Endothelial cell of umbilical vein (primary cell): Measurements from ENCODE around the gene RGS19.

Experiments used
- POLR2A ChIP-seq: IDR thresholded peaks from 2 replicates; pipeline ENCODE4 v1.6.1; 2012; ENCODE audit warnings: low read depth, mild to moderate bottlenecking, control low read depth, low read length
- TF ChIP-seq, protein P1 (sequence below), 2 donors: IDR thresholded peaks; 1 replicate in 1 of 2; 2 replicates in 1 of 2; pipeline ENCODE4 v1.5.1; 2011; ENCODE audit warnings: low read length in 2 of 2, mild to moderate bottlenecking in 2 of 2, moderate library complexity in 2 of 2, control low read depth in 1 of 2, inconsistent platforms in 1 of 2, low read depth in 1 of 2; ENCODE audit not compliant: insufficient read depth in 1 of 2; ENCODE audit errors: extremely low read depth in 1 of 2

DNA sequence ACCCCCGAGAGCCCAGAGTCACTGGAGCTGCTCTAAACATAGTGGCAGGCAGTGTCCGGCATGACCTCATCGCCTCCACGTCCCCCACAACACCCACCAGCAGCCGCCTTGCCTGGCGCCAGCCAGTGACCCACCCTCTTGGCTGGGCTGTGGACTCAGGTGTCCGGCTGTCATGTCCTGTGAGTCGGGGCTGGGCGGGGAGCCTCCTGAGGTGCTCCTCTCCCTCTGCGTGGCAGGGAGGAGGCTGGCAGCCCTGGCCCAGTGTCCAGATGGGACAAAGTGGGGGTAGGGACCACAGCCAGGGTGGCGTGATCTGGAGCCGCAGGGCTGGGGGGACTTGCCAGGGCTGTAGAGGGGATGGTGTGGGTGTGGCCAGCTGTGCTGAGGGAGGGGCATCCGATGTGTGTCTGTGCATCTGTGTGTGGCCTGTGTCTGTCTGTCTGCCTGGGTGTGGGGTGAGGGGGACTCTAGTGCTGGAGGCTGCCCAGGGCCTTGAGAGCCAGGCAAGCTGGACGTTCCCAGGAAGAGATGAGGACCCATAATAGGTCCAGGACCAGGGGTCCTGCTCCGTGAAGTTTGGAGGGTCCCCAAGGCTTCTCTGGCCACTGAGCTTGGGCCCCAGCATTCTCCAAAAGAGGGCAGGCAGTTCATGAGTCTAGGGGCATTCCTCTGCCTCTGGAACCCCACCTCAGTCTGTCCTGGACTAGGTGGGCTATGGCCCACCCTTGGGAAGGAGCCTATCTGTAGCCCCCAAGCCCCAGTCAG, 27.6 kb downstream of the RGS19 start:
- TF ChIP-seq, protein P1, sequence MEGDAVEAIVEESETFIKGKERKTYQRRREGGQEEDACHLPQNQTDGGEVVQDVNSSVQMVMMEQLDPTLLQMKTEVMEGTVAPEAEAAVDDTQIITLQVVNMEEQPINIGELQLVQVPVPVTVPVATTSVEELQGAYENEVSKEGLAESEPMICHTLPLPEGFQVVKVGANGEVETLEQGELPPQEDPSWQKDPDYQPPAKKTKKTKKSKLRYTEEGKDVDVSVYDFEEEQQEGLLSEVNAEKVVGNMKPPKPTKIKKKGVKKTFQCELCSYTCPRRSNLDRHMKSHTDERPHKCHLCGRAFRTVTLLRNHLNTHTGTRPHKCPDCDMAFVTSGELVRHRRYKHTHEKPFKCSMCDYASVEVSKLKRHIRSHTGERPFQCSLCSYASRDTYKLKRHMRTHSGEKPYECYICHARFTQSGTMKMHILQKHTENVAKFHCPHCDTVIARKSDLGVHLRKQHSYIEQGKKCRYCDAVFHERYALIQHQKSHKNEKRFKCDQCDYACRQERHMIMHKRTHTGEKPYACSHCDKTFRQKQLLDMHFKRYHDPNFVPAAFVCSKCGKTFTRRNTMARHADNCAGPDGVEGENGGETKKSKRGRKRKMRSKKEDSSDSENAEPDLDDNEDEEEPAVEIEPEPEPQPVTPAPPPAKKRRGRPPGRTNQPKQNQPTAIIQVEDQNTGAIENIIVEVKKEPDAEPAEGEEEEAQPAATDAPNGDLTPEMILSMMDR (IDR thresholded peaks at IDR 0.05; ENCODE audit: extremely low read depth in 1 of 2, insufficient read depth in 1 of 2, low read depth in 1 of 2, low read length in 2 of 2): no peak
- TF ChIP-seq POLR2A: no peak
